ENCODE measurements around the gene PKHD1.
"Not testable (repeated sequence)": the region's sequence is repeated elsewhere in the genome, so short reads cannot be mapped to it uniquely, and the experiment has no call there.

Gene PKHD1

DNA sequence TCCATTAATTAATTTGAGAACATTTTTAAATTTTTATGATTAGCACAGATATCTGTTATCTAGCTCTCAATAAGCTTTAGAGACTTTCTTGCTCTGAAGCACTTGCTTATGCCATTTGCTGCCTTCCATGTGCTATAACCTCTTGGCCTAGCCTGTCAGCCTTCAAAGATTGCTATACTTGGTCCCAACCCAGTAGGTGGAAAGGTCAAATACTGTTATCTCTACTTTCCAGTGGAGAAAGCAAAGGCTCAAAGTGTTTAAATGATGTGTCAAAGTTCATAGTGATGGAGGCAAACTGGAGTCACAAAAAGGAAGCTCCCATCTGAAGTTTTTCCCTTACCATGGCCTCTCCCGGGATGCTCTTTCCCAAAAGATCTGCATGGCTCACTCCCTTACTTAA, 125.1 kb downstream of the PKHD1 start:
- Histone ChIP-seq H3K4me1 (ENCODE audit: control insufficient read depth, insufficient read depth, low read length, poor library complexity, severe bottlenecking) (no peaks in the 10 kb centered on the region), H3K27ac (ENCODE audit: low read depth, low read length, severe bottlenecking) (no peak overlapping the region), H3K36me3 (ENCODE audit: control insufficient read depth, insufficient read depth, low read length) (no peaks in the 10 kb centered on the region), H3K4me3 (ENCODE audit: extremely low read depth, insufficient read depth, low read length, poor library complexity, severe bottlenecking) (no peak overlapping the region), H3K9me3 (ENCODE audit: control insufficient read depth, low read length) (no peaks in the 10 kb centered on the region)
- 100% methylated on average over 1 of the region's 1 CpG for WGBS, 2 experiments (ENCODE audit: insufficient coverage in 2 of 2)

DNA sequence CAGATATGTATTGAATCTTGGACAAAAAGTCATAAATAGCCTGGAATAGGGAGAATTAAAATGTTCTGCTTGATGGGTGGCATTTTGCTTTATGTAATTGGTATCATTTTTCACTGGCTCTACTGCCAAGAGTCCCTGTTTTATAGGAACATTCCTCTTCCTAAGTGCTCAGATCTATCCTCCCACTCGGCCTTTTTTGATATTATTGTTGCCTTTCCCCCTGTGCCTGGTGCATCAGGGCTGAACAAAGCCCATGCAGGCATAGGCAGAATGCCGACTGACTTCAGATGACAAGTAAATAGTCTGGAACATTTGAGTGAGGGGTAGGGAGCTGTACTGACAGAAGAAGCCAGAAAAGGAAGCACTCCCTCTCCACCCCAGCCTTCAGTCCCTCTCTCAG, 127.0 kb downstream of the PKHD1 start:
- H3K4me1 ChIP-seq (ENCODE audit: control insufficient read depth, insufficient read depth, low read length, poor library complexity, severe bottlenecking) = no peaks in the 10 kb centered on the region
- no CpG with 5 or more reads among the region's 2 CpGs for WGBS, 2 experiments (ENCODE audit: insufficient coverage in 2 of 2)
- H3K4me3 ChIP-seq (ENCODE audit: extremely low read depth, insufficient read depth, low read length, poor library complexity, severe bottlenecking) = no peak overlapping the region
- H3K9me3 ChIP-seq (ENCODE audit: control insufficient read depth, low read length) = no peaks in the 10 kb centered on the region
- no peak overlapping the region for H3K27ac ChIP-seq (ENCODE audit: low read depth, low read length, severe bottlenecking)
- no peaks in the 10 kb centered on the region for H3K36me3 ChIP-seq (ENCODE audit: control insufficient read depth, insufficient read depth, low read length)

DNA sequence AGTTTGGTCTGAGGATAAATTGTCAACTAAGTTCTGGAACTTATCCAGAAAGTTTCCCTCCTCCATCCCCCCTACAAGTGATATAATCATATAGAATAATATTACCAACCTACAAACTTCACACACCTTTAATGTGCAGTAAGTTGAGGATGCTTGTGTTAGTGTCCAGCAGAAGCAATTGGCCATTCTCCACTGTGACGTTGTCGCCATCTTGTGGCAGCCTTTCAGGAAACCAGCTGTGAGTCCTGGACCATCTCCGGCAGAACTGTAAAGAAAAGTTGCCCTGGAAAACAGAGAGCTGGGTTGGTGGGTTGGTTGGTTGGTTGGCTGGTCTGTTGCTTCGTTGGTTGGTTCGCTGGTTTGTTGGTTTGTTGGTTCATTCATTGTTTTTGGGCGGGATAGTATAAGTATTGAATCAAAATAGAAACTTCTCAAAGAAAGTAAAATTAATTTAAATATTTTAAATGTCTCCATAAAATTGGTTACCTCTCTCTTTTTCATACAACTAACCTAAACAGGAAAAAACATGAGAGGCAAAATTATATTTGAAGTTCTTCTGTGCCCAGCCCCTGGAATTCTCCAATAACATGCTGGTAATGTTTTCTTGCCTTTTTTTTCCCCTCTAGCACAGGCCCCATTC, 127.5 kb downstream of the PKHD1 start:
- H3K27ac ChIP-seq (ENCODE audit: low read depth, low read length, severe bottlenecking) = no peak overlapping the region
- no peaks in the 10 kb centered on the region for H3K36me3 ChIP-seq (ENCODE audit: control insufficient read depth, insufficient read depth, low read length)
- 0 to 9% methylated on average over 2 to 4 of the region's 6 CpGs for WGBS, 2 experiments (ENCODE audit: insufficient coverage in 2 of 2)
- no peak overlapping the region for H3K4me3 ChIP-seq (ENCODE audit: extremely low read depth, insufficient read depth, low read length, poor library complexity, severe bottlenecking)
- no peaks in the 10 kb centered on the region for H3K4me1 ChIP-seq (ENCODE audit: control insufficient read depth, insufficient read depth, low read length, poor library complexity, severe bottlenecking)
- H3K9me3 ChIP-seq (ENCODE audit: control insufficient read depth, low read length) = no peaks in the 10 kb centered on the region

DNA sequence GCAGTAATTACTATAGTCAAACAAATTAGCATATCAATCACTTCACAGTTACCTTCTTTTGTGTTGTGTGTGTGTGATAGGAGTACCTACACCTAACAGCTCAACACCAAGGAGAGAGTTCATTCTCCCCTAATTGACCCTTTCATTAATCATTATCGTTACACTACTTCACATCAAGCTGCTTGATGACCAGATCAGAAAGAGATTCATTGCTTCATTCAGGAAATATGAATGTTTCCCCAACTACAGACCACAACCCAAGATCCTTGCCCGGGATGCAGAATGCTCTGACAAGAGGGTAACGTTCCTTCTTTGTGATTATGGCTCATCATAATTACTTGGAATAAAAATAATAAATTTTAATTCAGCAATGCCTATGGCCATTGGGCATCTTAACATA, 132.7 kb downstream of the PKHD1 start:
- WGBS, 2 experiments (ENCODE audit: insufficient coverage in 2 of 2) = 86 to 100% methylated on average over 1 of the region's 3 CpGs
- Histone ChIP-seq H3K27ac (ENCODE audit: low read depth, low read length, severe bottlenecking) (no peak overlapping the region), H3K9me3 (ENCODE audit: control insufficient read depth, low read length) (no peaks in the 10 kb centered on the region), H3K4me3 (ENCODE audit: extremely low read depth, insufficient read depth, low read length, poor library complexity, severe bottlenecking) (no peak overlapping the region), H3K4me1 (ENCODE audit: control insufficient read depth, insufficient read depth, low read length, poor library complexity, severe bottlenecking) (no peaks in the 10 kb centered on the region), H3K36me3 (ENCODE audit: control insufficient read depth, insufficient read depth, low read length) (no peaks in the 10 kb centered on the region)

DNA sequence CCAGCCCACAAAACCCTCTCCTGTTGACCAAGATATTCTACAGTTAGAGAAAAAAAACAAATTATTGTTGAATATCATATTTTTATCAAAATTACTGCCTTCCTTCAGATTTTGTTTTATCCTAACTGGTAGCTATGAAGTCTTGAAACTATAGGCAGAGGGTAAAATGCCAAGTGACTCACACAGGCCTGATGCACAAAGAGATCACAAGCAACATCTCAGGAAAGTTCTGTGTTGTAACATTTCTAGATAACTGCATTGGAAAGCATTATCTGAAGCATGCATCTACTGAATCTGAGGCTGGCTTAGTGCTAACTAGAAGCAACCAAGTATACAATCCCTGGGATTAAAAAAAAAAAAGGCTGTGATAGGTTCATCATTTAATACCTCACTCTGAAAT, 134.2 kb downstream of the PKHD1 start:
- H3K27ac ChIP-seq (ENCODE audit: low read depth, low read length, severe bottlenecking) = no peak overlapping the region

DNA sequence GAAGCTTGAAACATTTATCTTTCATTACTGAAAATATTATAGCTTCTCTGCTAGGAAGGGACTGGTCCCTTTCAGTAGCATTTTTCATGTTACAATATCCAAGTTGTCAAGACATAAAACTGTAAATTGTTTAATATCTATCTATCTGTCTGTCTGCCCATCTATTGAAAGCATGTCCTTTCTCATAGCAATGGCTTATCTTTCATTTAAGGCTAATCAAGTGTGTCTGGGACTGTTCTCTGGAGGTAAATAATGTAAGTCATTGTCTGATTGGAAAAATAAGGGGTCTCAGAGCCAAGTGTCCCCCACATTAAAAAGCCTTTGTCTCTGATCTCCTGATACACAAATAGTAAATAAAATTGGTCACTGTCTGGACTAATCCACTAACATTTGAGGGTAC, 135.5 kb downstream of the PKHD1 start:
- H3K4me3 ChIP-seq (ENCODE audit: extremely low read depth, insufficient read depth, low read length, poor library complexity, severe bottlenecking) = no peak overlapping the region
- no peak overlapping the region for H3K27ac ChIP-seq (ENCODE audit: low read depth, low read length, severe bottlenecking)
- H3K4me1 ChIP-seq (ENCODE audit: control insufficient read depth, insufficient read depth, low read length, poor library complexity, severe bottlenecking) = no peaks in the 10 kb centered on the region
- H3K36me3 ChIP-seq (ENCODE audit: control insufficient read depth, insufficient read depth, low read length) = no peaks in the 10 kb centered on the region
- no peaks in the 10 kb centered on the region for H3K9me3 ChIP-seq (ENCODE audit: control insufficient read depth, low read length)

More for the DNA sequence above, 134.2 kb downstream of the PKHD1 start:
- no peaks in the 10 kb centered on the region for H3K36me3 ChIP-seq (ENCODE audit: control insufficient read depth, insufficient read depth, low read length)
- no peak overlapping the region for H3K4me3 ChIP-seq (ENCODE audit: extremely low read depth, insufficient read depth, low read length, poor library complexity, severe bottlenecking)
- no peaks in the 10 kb centered on the region for H3K4me1 ChIP-seq (ENCODE audit: control insufficient read depth, insufficient read depth, low read length, poor library complexity, severe bottlenecking)
- H3K9me3 ChIP-seq (ENCODE audit: control insufficient read depth, low read length) = no peaks in the 10 kb centered on the region

DNA sequence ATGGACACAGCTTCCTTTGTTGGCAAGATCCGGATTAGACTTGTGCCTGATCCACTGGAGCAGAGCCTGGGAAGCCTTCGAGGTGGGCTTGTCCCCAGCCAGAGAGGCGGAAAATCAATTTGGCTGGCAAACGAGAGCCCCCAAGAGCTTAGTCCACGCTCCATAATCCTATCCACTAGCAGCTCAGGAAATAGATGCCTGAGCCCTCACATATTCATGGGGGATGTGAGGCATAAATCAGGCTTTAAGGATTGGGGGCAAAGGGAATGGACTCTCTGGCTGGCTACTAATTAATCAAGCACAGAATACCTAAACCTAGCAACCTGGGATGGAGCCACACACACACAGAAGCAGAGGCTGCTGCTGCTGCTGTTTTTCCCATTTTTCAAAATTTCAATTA, 137.9 kb downstream of the PKHD1 start:
- 90 to 92% methylated on average over 1 to 3 of the region's 5 CpGs for whole genome bisulfite sequencing, 2 experiments (ENCODE audit: insufficient coverage in 2 of 2)
- H3K9me3 ChIP-seq (ENCODE audit: control insufficient read depth, low read length) = no peaks in the 10 kb centered on the region
- H3K27ac ChIP-seq (ENCODE audit: low read depth, low read length, severe bottlenecking) = no peak overlapping the region
- H3K36me3 ChIP-seq (ENCODE audit: control insufficient read depth, insufficient read depth, low read length) = no peaks in the 10 kb centered on the region
- H3K4me1 ChIP-seq (ENCODE audit: control insufficient read depth, insufficient read depth, low read length, poor library complexity, severe bottlenecking) = no peaks in the 10 kb centered on the region
- no peak overlapping the region for H3K4me3 ChIP-seq (ENCODE audit: extremely low read depth, insufficient read depth, low read length, poor library complexity, severe bottlenecking)

DNA sequence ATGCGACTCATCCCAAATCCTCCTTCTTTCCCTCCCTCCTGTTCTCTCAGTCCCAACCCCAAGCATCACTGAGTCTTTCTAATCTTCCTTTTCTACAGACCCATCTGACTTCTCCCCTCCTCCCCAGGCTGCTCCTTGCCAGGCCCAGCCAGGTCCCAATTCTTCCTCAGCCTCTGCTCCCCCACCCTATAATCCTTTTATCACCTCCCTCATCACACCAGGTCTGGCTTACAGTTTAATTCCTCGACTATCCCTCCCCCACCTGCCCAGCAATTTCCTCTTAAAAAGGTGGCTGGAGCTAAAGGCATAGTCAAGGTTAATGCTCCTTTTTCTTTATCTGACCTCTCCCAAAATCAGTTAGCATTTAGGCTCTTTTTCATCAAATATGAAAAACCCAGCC, 147.7 kb downstream of the PKHD1 start:
- not testable (repeated sequence) for H3K36me3 ChIP-seq (ENCODE audit: control insufficient read depth, insufficient read depth, low read length); H3K9me3 ChIP-seq (ENCODE audit: control insufficient read depth, low read length); H3K4me3 ChIP-seq (ENCODE audit: extremely low read depth, insufficient read depth, low read length, poor library complexity, severe bottlenecking); H3K4me1 ChIP-seq (ENCODE audit: control insufficient read depth, insufficient read depth, low read length, poor library complexity, severe bottlenecking); H3K27ac ChIP-seq (ENCODE audit: low read depth, low read length, severe bottlenecking)
- 82 to 86% methylated on average over 1 to 2 of the region's 2 CpGs for WGBS, 2 experiments (ENCODE audit: insufficient coverage in 2 of 2)

DNA sequence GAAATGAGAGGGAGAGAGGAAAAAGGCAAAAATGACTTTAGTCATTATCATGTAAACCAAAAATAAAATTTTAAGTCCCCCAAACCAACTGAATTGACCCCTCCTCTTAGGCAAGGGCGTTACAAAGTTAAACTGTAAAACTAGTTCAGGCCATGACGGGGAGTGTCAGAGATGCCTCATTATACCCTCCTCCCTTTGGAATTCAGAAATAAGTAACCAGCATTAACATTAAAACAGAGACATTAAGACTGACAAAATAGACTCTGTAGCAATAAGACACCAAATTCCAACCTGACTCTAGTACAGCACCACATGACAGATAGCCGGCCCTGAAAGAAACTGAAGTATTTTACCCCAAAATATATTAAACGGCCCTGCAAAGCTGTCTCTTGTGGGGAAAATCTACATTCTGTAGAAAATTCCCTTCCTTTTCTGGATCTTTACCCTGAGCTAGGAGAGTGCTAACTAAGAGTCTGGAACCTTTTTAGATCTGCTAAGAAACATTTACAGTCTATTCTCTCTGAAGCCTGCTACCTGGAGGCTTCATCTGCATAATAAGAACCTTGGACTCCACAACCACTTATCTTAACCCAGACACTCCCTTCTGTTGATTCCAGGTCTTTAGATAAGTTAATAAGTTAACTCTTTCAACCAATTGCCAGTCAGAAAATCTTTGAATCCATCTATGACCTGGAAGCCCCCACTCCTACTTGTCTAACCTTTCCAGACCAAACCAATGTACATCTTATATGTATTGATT, 150.7 kb downstream of the PKHD1 start:
- no peak overlapping the region for H3K27ac ChIP-seq (ENCODE audit: low read depth, low read length, severe bottlenecking)
- H3K4me1 ChIP-seq (ENCODE audit: control insufficient read depth, insufficient read depth, low read length, poor library complexity, severe bottlenecking) = no peaks in the 10 kb centered on the region
- H3K36me3 ChIP-seq (ENCODE audit: control insufficient read depth, insufficient read depth, low read length) = no peaks in the 10 kb centered on the region
- WGBS, 2 experiments (ENCODE audit: insufficient coverage in 2 of 2) = 63 to 84% methylated on average over 2 of the region's 4 CpGs
- H3K9me3 ChIP-seq (ENCODE audit: control insufficient read depth, low read length) = no peaks in the 10 kb centered on the region
- H3K4me3 ChIP-seq (ENCODE audit: extremely low read depth, insufficient read depth, low read length, poor library complexity, severe bottlenecking) = no peak overlapping the region

DNA sequence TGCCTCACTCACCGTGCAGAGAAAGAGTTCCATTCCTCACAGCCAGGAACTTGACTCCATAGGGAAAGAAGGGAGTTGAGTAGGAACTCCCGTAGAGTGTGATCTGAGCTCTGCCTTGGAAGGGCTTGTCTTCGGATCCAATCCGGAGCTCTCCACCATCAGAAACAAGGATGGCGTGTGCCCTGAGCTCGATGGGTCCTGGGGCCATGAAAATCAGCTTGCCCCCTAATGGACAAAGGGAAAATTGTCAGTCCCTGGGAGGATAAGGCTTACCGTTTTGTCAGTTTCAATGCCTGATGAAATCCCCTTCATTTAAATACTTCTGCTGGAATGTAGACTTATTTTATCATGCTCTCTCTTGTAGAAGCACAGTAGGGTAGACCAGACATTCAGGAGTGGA, 153.3 kb downstream of the PKHD1 start:
- no peak overlapping the region for H3K27ac ChIP-seq (ENCODE audit: low read depth, low read length, severe bottlenecking)
- H3K36me3 ChIP-seq (ENCODE audit: control insufficient read depth, insufficient read depth, low read length) = no peaks in the 10 kb centered on the region
- H3K4me3 ChIP-seq (ENCODE audit: extremely low read depth, insufficient read depth, low read length, poor library complexity, severe bottlenecking) = no peak overlapping the region
- no peaks in the 10 kb centered on the region for H3K9me3 ChIP-seq (ENCODE audit: control insufficient read depth, low read length)
- no peaks in the 10 kb centered on the region for H3K4me1 ChIP-seq (ENCODE audit: control insufficient read depth, insufficient read depth, low read length, poor library complexity, severe bottlenecking)
- 57 to 69% methylated on average over 1 to 5 of the region's 7 CpGs for WGBS, 2 experiments (ENCODE audit: insufficient coverage in 2 of 2)

DNA sequence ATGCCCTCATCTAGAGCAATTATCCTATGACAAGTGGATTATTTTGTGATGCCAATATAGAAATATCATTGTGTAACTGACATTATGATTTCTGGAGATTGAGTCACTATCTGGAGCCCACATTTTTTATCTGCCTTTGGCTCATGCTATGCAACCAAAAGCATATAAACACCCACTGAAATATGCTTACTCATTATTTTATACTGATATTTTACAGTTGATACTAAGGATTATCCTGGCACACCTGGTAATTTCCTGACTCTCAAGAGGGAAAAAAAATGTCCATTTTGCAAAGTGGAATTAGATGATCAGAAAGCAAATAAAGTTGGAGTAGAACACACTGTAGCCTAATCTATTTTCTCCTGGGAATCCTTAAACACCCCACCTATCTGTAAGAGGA, 154.5 kb downstream of the PKHD1 start:
- no peaks in the 10 kb centered on the region for H3K4me1 ChIP-seq (ENCODE audit: control insufficient read depth, insufficient read depth, low read length, poor library complexity, severe bottlenecking)
- H3K4me3 ChIP-seq (ENCODE audit: extremely low read depth, insufficient read depth, low read length, poor library complexity, severe bottlenecking) = no peak overlapping the region
- no peaks in the 10 kb centered on the region for H3K36me3 ChIP-seq (ENCODE audit: control insufficient read depth, insufficient read depth, low read length)
- no peaks in the 10 kb centered on the region for H3K9me3 ChIP-seq (ENCODE audit: control insufficient read depth, low read length)
- no peak overlapping the region for H3K27ac ChIP-seq (ENCODE audit: low read depth, low read length, severe bottlenecking)
